HepG2 (cell line): ENCODE measurements around the gene TOP3B. TPM values are rescaled to one million over a fixed set of nuclear protein-coding genes. Genes with fewer than 3 reads are reported as not detected.

Experiments used
- ATAC-seq: fragments of 200-7000 bp; cut with Tn5 transposase; 3 replicates; pipeline ENCODE4 v1.9.1; 2020; ENCODE audit warnings: mild to moderate bottlenecking, moderate library complexity
- BruUV-seq: library from RNA; stranded (reverse); fragments of 400-500 nt; replicated peaks from 2 replicates; lab custom pipeline; 2021; lab: Mats Ljungman, UMichigan
- CTCF ChIA-PET: fragments of 300-600 bp; formaldehyde crosslinking; extraction: SDS; loops from one replicate; lab custom pipeline; 2021; ENCODE audit warnings: low total read pairs, inconsistent platforms, low intra/inter-chr PET ratio; lab: Yijun Ruan, JAX
- POLR2A ChIA-PET: fragments of 350-600 bp; sonication (Branson Sonifier 250); formaldehyde crosslinking; loops from one replicate; lab custom pipeline; 2020; ENCODE audit warnings: antibody characterized with exemption, inconsistent platforms; lab: Yijun Ruan, JAX
- DNase-seq: peaks from one replicate; pipeline ENCODE4 v3.0.0-alpha.2; 2015; ENCODE audit warnings: low spot score
- FAIRE-seq: peaks from 3 replicates; lab custom pipeline; 2011; peaks lifted over from hg19 to GRCh38; lab: Jason Lieb, UNC
- H2AFZ ChIP-seq: one replicate; pipeline ENCODE4 v1.6.1; 2011; ENCODE audit warnings: low read length, inconsistent platforms
- H3K27ac ChIP-seq: fragments of 300-600 bp; 3 replicates; pipeline ENCODE4 v1.8.0; 2011; ENCODE audit warnings: mixed run types, mild to moderate bottlenecking, mixed read lengths, low read length, inconsistent platforms; ENCODE audit not compliant: insufficient read depth; ENCODE audit errors: extremely low read length
- H3K27me3 ChIP-seq, 2 experiments: fragments of 200-600 bp in 1 of 2; 2 replicates in 1 of 2; 3 replicates in 1 of 2; pipeline versions ENCODE4 v1.6.0 to v1.8.0; 2011; ENCODE audit warnings: low read length in 2 of 2, mild to moderate bottlenecking in 2 of 2, moderate library complexity in 2 of 2, inconsistent platforms in 1 of 2; ENCODE audit not compliant: insufficient read depth in 2 of 2, control insufficient read depth in 1 of 2
- H3K36me3 ChIP-seq, 2 experiments: fragments of 200-600 bp in 1 of 2; replicated peaks in 1 of 2; 2 replicates in 1 of 2; 3 replicates in 1 of 2; pipeline versions ENCODE4 v1.5.1 to v1.8.0; 2011; ENCODE audit warnings: low read length in 2 of 2, inconsistent platforms in 1 of 2; ENCODE audit not compliant: insufficient read depth in 2 of 2, control insufficient read depth in 1 of 2
- H3K4me1 ChIP-seq: 2 replicates; pipeline ENCODE4 v1.5.1; 2012; ENCODE audit warnings: low read length, inconsistent platforms; ENCODE audit not compliant: insufficient read depth
- H3K4me2 ChIP-seq: 2 replicates; pipeline ENCODE4 v1.6.0; 2011; ENCODE audit warnings: low read depth, low read length, inconsistent platforms
- H3K4me3 ChIP-seq, 3 experiments: fragments of 200-600 bp in 1 of 3; sonication (generic), shearing (Covaris generic) in 1 of 3; replicated peaks in 1 of 3; 2 replicates each; pipeline ENCODE4 v1.5.1; 2011 to 2016; ENCODE audit warnings: low read length in 3 of 3, inconsistent platforms in 2 of 3, low read depth in 2 of 3, mild to moderate bottlenecking in 2 of 3, control low read depth in 1 of 3, mixed read lengths in 1 of 3; ENCODE audit not compliant: insufficient read depth in 1 of 3
- H3K79me2 ChIP-seq: one replicate; pipeline ENCODE4 v1.6.1; 2011; ENCODE audit warnings: low read length, inconsistent platforms; ENCODE audit not compliant: insufficient read depth
- H3K9ac ChIP-seq: 2 replicates; pipeline ENCODE4 v1.6.0; 2011; ENCODE audit warnings: mild to moderate bottlenecking, low read depth, low read length, inconsistent platforms; ENCODE audit not compliant: insufficient read depth
- H3K9me3 ChIP-seq: 2 replicates; pipeline ENCODE4 v1.5.1; 2012; ENCODE audit warnings: mild to moderate bottlenecking, low read length
- H4K20me1 ChIP-seq: 2 replicates; pipeline ENCODE4 v1.6.0; 2011; ENCODE audit warnings: inconsistent platforms, mild to moderate bottlenecking, low read length, moderate library complexity; ENCODE audit not compliant: insufficient read depth
- MED1 ChIP-seq: sonication (generic); formaldehyde crosslinking; IDR thresholded peaks from 2 replicates; pipeline ENCODE4 v1.4.0; 2020; ENCODE audit warnings: missing genetic modification reagents
- SIN3A ChIP-seq: IDR thresholded peaks from 2 replicates; pipeline ENCODE4 v1.6.1; 2011; ENCODE audit warnings: low read depth, mild to moderate bottlenecking, control low read depth, low read length, borderline replicate concordance
- WIZ ChIP-seq: sonication (generic); formaldehyde crosslinking; IDR thresholded peaks from 2 replicates; pipeline ENCODE4 v1.5.1; 2020; ENCODE audit warnings: mild to moderate bottlenecking, missing genetic modification reagents
- ZNF232 ChIP-seq: sonication (generic); formaldehyde crosslinking; IDR thresholded peaks from 2 replicates; pipeline ENCODE4 v1.4.0; 2020; ENCODE audit warnings: missing genetic modification reagents, borderline replicate concordance
- ZNF609 ChIP-seq: sonication (generic); formaldehyde crosslinking; IDR thresholded peaks from 2 replicates; pipeline ENCODE4 v1.4.0; 2020; ENCODE audit warnings: mild to moderate bottlenecking, missing genetic modification reagents, borderline replicate concordance
- WGBS: methylation state at CpG from one replicate; pipeline ENCODE4 v1.1.6; 2017; ENCODE audit warnings: low lambda C conversion rate; 5-methylcytosine and 5-hydroxymethylcytosine counted together
- in situ Hi-C: cut with HindIII; loops from 2 replicates; pipeline ENCODE4 v1.10.0; 2017; ENCODE audit warnings: low pct_unique_long_range_greater_than_20kb; ENCODE audit not compliant: extremely low pct_ligation_motif_present
- intact Hi-C: fragments of 100-400 bp; cut with micrococcal nuclease; formaldehyde crosslinking; loops from one replicate; pipeline ENCODE4 v1.10.0; 2022; ENCODE audit not compliant: unreplicated experiment
- polyA plus RNA-seq, 8 experiments: library from polyadenylated mRNA; depleted of rRNA in 3 of 8; stranded (reverse) in 7 of 8; unstranded in 1 of 8; fragments of >200 nt; fragmentation: Illumina TruSeq in 4 of 8; extraction: Trizol in 4 of 8; gene quantifications; 2 replicates each; pipeline versions ENCODE4 v1.2.1 to v1.2.3, GENCODE V29; 2011 to 2016; ENCODE audit warnings: low read depth in 4 of 8, missing spikeins in 1 of 8, mixed read lengths in 1 of 8; ENCODE audit not compliant: insufficient read depth in 1 of 8
- total RNA-seq, 5 experiments: library from RNA; depleted of rRNA; stranded (reverse); fragments of >200 nt; fragmentation: Illumina TruSeq; extraction: Trizol; gene quantifications; 2 replicates each; pipeline ENCODE4 v1.2.3, GENCODE V29; 2016; ENCODE audit warnings: low read depth in 1 of 5

The TOP3B gene
- total and polyA plus RNA-seq, 2 of the 13 experiments (the other 11 are each of a cell fraction or from before 2014, with no cell fraction given), result 28.5 to 29.7 TPM

GRCh38 chr22:21968452-21969129, 14.0 kb downstream of the TOP3B start:
- WGBS, result 93% methylated on average over 5 of the region's 5 CpGs
- in situ Hi-C loops, result no loop called here
- H3K36me3 ChIP-seq, result peaks cover 30 to 84% of the 10 kb centered on the region in 2 experiments

More at GRCh38 chr22:21968452-21969129, 14.0 kb downstream of the TOP3B start:
- intact Hi-C loops, result no loop called here
- H3K27me3 ChIP-seq, result no peaks in the 10 kb centered on the region
- no peak overlapping the region for H3K4me2 ChIP-seq
- no peak overlapping the region for H3K27ac ChIP-seq
- no peak overlapping the region for H3K9ac ChIP-seq
- no peaks in the 10 kb centered on the region for H3K4me1 ChIP-seq
- no peak for TF ChIP-seq ZNF609 (CRISPR knock-in tag)
- TF ChIP-seq ZNF232 (CRISPR knock-in tag), result no peak
- TF ChIP-seq WIZ (CRISPR knock-in tag), result no peak
- TF ChIP-seq SIN3A, result no peak
- no peak for TF ChIP-seq MED1
- no peaks in the 10 kb centered on the region for H3K79me2 ChIP-seq
- H3K9me3 ChIP-seq, result no peaks in the 10 kb centered on the region
- BruUV-seq, result no TSS peak
- ChIA-PET CTCF (no interaction called here), POLR2A (no interaction called here)
- no peak for DNase-seq
- no peak overlapping the region for H2AFZ ChIP-seq
- no peak for ATAC-seq
- no peak overlapping the region for H3K4me3 ChIP-seq
- no peak for FAIRE-seq
- H4K20me1 ChIP-seq, result no peaks in the 10 kb centered on the region
